Activated T-helper 1 cell treated with anti-CD3 and anti-CD28 coated beads, Interleukin-2, amount 50 U/mL, for 16 hours (primary cell): ENCODE data around the gene MBOAT2.

Experiments
- DNase-seq, 2 donors: peaks; one replicate each; pipeline ENCODE4 v3.0.0-alpha.2; 2020; ENCODE audit warnings: low read depth in 1 of 2, low spot score in 1 of 2

Gene MBOAT2

DNA sequence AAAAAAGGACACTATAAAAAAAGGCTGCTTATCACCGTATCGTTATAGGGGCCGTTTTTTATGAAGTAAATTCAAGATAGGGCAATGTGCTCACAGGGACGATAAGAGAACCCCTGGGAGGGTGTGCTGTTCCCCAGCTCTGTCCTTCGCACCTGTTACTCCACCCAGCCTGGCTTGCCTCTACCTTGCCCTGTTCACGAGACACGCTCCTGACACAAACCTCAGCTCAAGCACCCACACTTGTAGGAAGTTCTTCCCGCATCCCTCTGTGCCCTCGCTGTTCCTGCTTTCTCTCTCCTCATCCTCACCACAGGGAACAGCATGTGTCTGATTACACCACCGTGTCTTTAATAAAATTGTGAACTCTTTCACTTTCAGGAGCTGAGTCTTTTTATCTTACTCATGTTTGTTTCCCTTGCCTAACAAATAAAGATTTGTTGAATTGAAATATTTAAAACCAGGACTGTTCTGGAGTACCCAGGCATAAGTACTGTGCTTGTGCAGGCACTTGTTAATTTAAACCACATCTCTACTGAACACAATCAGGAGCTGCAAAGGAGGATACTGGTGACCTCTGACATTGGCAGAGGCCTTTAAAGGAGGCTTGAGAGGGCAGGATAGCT, 140.0 kb downstream of the MBOAT2 start:
- no peak for DNase-seq

DNA sequence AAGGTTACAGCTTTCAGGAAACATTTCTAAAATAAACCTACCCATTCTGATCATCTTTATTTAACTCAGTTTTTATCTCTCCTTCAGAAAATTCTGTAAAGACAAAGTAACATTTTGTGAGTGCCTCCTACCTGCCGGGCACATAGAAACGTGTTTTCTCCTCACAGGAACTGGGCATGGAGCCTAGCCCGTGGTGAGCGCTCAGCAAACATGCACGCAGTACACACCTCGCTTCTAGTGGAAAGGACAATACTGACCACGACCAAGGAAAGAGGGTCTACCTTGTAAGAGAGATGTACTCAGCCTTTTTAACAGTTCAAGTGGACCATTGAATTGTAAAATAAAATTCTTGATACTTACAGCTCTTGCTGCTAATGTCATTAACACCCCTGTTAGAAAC, 141.3 kb downstream of the MBOAT2 start:
- no peak for DNase-seq

DNA sequence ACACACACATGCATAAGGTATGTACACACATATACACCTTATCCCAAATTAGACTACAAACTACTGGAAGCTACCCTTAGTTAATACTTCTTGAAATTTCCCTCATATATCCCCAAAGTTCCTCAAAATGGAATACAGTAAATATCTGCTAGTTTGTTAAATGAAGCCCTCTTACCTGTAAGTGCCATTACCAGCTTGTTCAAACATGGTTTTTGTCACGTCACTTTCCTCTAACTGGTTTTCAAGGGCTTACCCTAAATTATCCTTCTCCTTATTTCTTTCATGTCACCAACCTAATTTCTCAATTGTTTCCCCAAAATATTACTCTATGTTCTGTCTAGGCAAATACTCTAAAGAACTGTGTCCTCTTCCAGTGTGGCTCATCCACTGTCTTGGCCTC, 141.7 kb downstream of the MBOAT2 start:
- no peak for DNase-seq

DNA sequence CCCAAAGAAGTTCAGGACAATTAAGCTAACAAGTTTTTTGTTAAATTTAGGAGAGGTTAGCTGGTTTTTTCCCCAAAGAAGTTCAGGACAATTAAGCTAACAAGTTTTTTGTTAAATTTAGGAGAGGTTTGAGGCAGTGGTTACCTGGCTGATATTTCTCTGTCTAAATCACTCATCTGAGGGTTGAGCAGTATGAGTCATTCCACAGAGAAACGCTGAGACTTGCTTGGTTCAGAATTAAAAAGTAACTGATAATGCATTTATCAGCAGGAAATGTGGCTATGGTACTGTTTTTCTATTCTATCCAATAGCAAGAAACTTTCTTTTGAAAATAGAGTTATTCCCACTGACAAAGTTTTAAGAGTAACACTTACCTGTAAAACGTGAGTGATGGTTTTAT, 143.2 kb downstream of the MBOAT2 start:
- DNase-seq, result no peak

DNA sequence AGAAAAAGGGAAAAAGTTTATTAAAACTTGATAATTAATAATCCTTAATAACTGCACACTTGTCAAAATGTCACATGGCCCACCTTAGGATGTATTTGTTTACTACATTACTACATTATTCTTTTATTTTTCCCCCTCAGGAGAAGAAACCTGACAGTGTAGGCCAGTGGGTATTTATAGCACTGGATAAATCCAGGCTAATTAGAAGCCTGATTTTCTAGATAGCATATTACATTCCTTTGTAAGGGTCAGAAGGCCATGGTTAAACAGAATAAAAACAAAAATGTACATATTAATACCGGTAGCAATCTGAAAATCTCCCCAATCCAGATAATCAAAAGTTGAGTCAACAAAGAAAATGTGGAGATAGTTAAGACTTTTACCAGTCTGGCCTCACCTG, 144.6 kb downstream of the MBOAT2 start:
- no peak for DNase-seq

DNA sequence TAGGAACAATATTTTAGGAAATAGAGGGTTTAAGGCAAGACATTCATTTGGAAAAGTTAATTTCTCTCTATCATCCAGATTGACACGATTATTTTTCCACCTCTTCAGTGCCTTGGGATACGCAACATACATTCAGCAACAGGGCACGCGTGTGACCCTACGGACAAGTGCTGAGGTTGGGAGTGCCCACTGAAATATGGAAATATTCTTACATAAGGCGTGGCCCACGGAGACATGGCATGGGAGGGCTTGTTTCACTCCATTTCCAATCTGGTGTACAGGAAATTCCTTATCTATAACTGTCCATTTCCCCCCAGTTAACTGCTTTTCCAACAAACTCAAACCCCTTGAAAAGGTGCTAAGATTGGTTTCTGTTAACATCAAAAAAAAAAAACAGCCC, 145.2 kb downstream of the MBOAT2 start:
- no peak for DNase-seq

DNA sequence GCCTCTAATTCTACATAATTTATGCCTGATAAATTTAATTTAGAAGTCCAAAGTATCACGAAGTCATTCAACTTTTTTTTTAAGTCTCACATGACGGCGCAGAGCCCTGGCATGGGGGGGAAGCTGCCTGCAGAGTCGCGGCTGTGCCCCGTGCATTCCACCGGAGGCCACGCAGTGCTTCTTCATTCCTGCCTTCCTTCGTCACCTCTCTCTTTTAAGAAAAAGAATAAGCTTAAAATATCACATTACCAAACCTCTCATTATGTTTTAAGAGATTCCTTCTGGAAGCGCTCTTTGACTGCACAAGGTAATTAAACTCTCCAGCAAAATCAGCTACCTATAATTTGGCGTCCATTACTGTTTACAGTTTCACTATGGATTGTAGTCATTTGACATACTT, 145.8 kb downstream of the MBOAT2 start:
- DNase-seq, result no peak

DNA sequence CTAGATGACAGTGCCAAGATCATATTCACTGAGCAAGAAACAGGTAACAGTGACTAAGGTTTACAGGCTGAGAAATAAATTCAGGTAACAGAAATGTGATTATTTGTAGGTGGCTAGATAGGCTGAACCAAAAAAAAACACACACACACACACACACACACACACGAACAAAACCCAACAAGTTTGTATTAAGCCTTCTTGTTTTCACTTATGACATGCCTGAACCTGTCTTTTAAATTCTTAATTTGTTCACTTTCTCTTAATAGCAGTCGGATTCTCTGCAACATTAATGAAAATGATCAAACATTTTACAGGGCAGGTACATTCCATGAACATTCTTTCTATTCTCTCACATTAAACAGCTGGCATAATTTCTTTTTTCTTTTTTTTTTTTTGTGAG, 147.3 kb downstream of the MBOAT2 start:
- DNase-seq, result no peak

DNA sequence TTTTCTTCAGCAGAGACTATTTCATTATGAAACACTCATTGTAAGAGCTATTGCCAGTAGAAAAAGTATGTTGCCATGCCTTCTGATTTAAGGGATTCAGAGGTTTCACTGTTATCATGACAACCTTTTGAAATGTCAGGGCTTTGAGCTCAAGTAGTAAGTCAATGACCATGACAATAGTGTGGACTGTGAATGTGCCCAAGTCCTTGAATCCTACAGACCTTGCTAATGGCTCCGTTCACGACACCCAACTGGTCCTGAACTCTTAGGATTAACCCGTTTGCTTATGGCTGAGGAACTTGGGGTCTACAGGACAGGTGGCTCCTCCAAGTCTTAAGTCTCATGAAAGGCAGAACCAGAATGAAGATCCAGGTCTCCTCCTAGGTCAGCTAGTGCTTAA, 148.5 kb downstream of the MBOAT2 start:
- no peak for DNase-seq

DNA sequence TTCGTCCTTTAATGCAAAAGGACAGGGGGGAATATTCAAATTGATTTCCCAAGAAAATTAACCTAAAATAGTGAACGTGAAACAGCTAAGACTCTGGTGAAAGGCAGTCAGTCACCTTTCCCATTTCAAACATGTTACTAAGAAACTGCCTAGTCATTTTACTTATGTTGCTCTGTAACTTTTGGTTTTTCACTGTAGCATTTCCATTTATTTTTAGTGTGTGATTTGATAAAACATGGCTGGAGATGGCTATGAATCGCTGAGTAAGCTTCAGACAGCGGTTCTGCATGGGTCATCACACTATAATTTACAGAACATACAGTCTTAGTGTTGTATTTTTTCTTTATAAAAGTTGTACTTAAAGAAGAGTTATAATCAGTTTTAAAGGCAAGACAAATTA, 150.1 kb downstream of the MBOAT2 start:
- DNase-seq, result no peak

DNA sequence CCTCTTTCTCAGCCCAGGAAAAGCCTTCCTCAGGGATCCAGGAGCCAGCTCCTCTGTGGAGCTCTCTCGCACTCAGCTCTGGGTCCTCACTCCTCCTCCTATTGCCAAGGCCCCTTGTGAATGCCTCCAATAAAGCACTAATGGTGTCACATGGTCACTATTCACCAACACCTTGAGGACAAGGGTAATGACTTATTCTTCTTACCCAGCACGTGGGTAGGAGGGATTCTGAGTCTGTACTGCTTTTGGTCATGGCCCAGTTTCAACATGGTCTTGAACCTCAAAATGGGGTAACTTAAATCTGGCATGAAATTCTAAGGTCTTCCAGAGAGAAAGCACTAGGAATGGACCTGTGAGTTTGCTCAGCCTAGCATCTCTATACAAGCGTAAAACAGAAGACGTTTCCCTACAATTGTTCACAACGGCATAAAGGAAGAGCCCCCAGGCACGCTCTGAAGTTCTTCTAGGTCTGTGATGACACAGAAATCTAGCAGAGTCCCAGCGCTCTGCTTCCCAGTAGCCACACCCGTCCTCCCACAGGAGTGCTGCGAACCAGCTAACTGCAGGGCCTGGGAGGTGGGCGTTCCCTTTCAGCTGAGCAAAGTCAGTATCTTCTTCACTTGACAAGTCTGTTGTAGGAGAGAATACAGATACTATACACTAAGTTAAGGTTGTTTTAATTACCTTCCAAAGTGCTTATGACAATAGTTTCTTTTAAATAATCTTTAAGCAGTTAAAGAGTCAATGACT, 151.5 kb downstream of the MBOAT2 start:
- DNase-seq, result no peak

DNA sequence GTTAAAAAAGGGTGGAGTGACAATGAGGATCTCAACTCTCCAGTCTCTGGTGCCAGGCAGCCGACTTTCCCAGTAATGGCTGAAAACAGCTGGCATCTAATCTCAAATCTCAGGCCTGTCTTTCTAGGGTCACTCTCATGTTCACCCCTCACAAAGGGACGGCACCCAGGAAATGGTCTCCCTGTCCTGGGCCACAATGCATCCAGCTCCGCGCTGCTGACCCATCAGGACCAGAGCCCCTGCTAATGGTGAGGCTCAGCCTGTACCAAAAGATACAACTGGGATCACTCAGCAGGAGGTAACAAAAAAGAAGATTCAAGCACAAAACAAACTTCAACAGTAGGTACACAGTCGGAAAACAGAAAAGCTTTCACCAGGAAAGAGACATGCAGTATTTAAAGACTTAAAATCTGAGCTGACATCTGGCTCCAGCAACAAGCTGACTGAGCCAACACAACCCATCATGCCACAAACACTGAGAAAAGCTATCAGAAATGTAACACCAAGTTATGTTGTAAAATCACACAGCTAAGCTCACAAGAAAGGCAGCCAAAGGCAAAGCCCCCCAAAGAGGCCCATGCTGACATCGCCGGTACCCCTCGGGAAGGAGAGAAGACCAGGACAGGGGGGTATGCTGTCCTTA, 152.5 kb downstream of the MBOAT2 start:
- DNase-seq, result no peak

DNA sequence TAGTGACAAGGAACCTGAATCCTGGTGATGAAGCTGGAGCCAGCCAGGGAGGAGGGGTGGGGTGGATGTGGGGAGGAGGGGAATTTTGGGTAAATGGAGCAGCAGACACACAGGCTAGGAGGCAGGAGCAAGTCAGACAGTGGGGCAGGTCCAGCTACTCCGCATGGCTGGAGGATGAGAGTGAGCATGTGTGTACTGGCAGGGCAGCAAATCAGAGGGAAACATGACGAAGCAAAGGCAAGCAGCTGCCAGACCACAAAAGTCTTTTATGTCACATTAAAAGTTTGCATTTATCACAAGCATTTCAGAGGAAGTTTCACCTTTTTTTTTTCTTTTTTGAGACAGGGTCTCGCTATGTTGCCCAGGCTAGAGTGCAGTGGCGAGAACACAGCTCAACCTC, 154.2 kb downstream of the MBOAT2 start:
- no peak for DNase-seq

DNA sequence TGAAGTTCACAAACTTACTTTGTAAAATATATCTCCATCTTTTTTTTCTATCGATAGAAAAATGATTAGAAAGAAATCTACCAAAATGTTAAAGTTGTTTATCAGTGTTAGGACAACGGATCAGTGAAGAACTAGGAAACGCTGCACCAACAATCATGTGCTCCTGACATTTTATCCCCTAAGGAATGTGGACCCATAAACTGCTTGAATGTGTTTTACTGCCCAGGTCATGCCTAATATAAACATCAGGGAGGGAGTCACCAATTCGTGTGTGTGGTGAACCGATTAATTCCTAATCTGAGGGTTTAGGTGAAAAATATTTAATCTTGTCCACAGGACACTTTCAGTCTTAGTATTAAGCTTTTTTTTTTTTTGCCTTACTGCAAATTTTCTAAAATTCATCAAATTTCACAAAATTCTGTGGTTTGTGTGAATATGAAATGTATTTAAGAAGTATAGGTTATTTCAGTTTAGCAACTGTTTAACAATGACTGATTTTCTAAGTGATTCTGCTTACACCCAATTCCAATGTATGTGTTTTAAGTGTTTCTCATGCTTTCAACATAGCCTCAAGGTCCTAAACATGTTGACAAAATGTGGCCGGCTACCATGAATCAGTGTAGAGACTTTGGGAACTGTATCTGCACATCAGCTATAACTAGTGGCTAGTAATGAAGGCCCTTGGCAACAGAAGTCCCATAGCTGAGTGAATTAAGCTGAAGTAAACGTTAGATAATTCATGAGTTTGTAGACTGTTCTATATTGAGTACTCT, 155.0 kb downstream of the MBOAT2 start:
- DNase-seq, result no peak

DNA sequence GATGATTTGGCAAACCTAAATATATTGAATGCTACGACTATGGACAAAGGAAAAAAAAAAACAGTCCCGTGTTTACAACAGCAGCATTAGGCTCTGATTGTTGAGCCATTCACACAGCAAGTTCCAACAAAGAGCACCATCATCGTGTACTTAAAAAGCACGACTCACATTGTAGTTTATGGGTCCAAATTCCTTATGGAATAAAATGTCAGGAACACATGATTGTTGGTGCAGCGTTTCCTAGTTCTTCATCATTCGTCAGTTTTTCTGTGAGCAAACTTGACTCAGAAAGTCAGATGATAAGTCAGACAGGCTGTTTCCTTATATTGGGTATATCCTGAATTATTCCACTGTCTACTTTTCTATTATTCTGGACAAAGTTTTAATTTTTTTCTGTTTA, 156.1 kb downstream of the MBOAT2 start:
- DNase-seq, result no peak

DNA sequence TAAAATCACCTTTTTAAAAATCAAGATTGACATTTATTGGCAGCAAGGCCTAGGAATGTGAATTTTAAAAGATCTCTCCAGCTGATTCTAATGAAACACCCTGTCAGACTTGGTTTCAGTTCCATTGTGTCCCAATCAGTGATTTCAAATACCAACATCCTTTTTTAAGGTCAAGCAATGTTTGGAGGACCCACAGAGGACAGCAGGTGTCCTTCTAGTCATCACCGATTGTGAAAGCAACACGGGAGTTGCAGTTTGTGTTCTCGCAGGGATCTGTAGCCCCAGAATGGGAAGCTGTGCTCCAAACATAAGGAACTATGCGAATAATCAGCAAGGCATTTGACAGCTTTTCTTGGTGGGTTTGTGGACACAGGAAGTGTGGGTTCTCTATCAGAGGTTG, 161.6 kb downstream of the MBOAT2 start:
- DNase-seq, result no peak

DNA sequence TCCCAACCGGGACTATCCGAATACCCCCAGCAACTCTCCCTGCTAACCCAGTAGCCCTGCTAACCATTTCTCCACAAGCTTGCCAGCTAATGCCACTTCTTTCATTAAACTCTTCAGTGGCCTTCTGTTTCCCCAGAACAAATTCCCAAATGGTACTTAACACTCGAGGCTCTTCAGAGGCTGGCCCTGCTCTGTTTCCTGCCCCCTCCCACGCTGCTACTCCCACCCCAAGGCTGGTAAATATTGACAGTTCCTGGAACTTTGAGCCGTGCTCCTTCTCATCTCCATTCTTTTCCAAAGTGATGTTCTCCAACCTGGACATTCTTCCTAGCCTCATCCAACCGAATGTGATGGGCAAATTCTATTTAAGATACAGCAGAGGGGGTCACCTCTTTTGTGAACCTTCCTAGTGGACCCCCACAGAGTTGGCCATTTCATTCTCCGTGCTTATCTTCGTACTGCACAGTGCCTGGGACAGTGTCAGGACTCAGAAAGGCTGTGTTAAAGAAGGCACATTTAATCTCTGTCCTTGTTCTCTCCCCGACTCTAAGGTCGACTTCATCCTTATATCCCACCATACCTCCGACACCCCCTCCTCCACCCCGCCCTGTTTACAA, 162.9 kb downstream of the MBOAT2 start:
- DNase-seq, result no peak

DNA sequence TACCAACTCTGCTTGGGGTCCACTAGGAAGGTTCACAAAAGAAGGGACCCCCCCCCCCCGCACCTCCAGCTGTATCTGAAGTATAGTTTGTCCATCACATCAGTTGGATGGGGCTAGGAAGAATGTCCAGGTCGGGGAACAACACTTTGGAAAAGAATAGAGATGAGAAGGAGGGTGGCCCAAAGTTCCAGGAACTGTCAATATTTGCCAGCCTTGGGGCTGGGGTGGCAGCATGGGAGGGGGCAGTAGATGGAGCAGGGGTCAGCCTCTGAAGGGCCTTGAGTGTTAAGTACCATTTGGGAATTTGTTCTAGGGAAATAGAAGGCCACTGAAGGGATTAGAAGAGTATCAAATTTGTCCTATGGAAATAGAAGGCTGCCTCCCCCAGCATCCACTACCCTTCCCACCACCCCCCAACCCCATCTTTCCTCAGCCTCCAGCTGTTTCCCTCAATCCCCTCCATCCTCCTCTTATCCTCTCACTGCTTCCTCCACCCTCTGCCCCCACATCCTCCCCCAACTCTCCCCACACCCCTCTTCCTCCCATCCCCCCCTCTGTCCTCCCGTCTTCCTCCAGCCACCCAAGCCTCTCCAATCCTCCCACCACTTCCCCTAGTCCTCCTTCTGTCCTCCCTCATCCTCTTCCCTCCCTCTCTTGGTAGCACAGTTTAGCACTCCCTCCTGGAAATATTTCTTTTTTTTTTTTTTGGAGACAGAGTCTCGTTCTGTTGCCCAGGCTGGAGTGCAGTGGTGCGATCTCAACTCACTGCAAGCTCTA, 164.1 kb downstream of the MBOAT2 start:
- DNase-seq, result no peak

DNA sequence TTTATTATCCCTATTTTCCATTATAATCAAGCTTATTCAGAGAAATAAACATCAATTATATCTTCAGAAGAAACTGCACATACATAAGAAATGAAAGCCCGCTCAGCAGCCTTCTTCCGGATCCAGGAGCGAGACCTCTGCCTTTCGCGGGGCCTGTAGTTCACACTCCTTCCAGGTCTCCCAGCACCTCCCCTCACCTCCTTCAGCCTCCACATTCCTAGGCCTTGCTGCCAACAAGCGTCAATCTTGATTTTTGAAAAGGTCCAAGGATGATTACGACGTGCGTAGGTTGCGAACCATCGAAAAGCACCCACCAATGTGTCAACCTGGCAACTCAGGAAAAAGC, 165.7 kb downstream of the MBOAT2 start:
- no peak for DNase-seq

DNA sequence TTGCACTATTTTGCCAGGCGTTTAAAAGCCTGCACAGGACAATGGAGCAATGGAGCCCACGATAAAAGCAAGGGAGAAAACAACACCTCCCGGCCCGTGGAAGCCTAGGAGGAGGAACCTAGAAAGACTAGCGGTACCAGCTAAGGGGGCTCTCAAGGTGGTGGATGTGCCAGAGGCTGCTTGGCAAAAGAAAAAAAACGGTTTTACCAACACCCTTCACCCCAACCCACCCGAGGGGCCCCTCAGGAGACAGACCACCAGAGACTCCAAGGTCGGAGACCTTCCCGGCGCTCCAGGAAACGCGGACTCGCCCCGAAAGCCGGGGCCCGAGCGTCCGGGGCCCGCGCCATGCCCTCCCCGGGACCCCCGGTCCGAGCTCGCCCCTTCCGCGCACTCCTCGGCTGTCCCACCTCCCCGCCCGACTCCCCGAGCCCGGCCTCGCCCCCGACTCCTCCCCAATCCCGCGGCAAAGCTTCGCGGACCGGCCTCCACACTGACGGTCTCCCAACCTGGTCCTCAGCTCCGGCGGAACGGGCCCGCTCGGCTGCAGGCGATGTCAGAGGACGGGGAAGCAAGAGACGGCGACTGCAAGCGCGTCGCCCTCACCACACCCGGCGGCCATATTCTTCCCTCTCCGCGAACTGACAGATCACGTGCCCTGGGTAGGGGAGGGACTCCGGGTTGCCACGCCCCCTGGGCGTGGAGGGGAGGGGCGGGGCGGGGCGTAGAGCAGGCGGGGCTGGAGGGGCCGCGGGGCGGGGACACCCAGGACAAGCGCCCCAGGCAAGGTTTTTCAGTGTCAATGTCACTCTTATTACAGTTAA, 166.3 kb downstream of the MBOAT2 start, which contains the start of gene KIDINS220:
Gene KIDINS220, minus strand, starts transcription at position 643 of the 824 bp plus-strand sequence. CDS start 10,520 bp downstream, outside the sequence.
- DNase-seq, result peak; percentile 77 to 79
